WTC11 (cell line): ENCODE results near the gene TINAGL1. TPM values are rescaled to one million over a fixed set of nuclear protein-coding genes. Genes with fewer than 3 reads are reported as not detected.

Experiments used
- ATAC-seq: fragments of 200-7000 bp; cut with Tn5 transposase; 2 replicates; pipeline ENCODE4 v1.10.0; 2021; ENCODE audit warnings: mild to moderate bottlenecking, moderate library complexity
- CTCF ChIA-PET: fragments of 300-600 bp; sonication (Branson Sonifier 250); formaldehyde crosslinking; loops from one replicate; lab custom pipeline; 2021; ENCODE audit warnings: antibody characterized with exemption; lab: Charles Lee
- POLR2A ChIA-PET: fragments of 350-600 bp; sonication (Branson Sonifier 250); formaldehyde crosslinking; loops from one replicate; lab custom pipeline; 2021; ENCODE audit warnings: antibody characterized with exemption; lab: Charles Lee
- DNase-seq: peaks from one replicate; pipeline ENCODE4 v3.0.0; 2021; ENCODE audit warnings: low spot score
- H3K27ac Mint-ChIP-seq: 2 replicates; pipeline ENCODE4 v1.8.0; 2021; ENCODE audit warnings: mixed read lengths
- H3K27me3 Mint-ChIP-seq: 2 replicates; pipeline ENCODE4 v1.8.0; 2021; ENCODE audit warnings: low read depth, mild to moderate bottlenecking, moderate library complexity, mixed read lengths
- H3K36me3 Mint-ChIP-seq: 2 replicates; pipeline ENCODE4 v1.8.0; 2021; ENCODE audit warnings: mixed read lengths
- H3K4me1 Mint-ChIP-seq: 2 replicates; pipeline ENCODE4 v1.8.0; 2022; ENCODE audit warnings: mixed read lengths
- H3K4me3 Mint-ChIP-seq: 2 replicates; pipeline ENCODE4 v1.8.0; 2021; ENCODE audit warnings: mild to moderate bottlenecking, moderate library complexity, mixed read lengths
- H3K9me3 Mint-ChIP-seq: 2 replicates; pipeline ENCODE4 v1.8.0; 2021; ENCODE audit warnings: mixed read lengths
- JUN ChIP-seq: sonication (generic); formaldehyde crosslinking; IDR thresholded peaks from 2 replicates; pipeline ENCODE4 v1.8.0; 2023; ENCODE audit warnings: mild to moderate bottlenecking, missing genetic modification reagents
- SMAD3 ChIP-seq: sonication (generic); formaldehyde crosslinking; IDR thresholded peaks from 2 replicates; pipeline ENCODE4 v1.8.0; 2022; ENCODE audit warnings: missing genetic modification reagents, mild to moderate bottlenecking, borderline replicate concordance
- TEAD4 ChIP-seq: sonication (generic); formaldehyde crosslinking; IDR thresholded peaks from 2 replicates; pipeline ENCODE4 v1.8.0; 2022; ENCODE audit warnings: mild to moderate bottlenecking, missing genetic modification reagents
- total RNA-seq: library from RNA; stranded (reverse); gene quantifications from 3 replicates; pipeline ENCODE4 v1.2.3, GENCODE V29; 2021
- TF ChIP-seq, protein P1 (sequence below): sonication (generic); formaldehyde crosslinking; IDR thresholded peaks from 2 replicates; pipeline ENCODE4 v1.8.0; 2023; ENCODE audit warnings: missing genetic modification reagents
- TF ChIP-seq, protein P2 (sequence below): sonication (generic); formaldehyde crosslinking; IDR thresholded peaks from 2 replicates; pipeline ENCODE4 v1.8.0; 2023; ENCODE audit warnings: missing genetic modification reagents, mild to moderate bottlenecking, borderline replicate concordance
- TF ChIP-seq, protein P3 (sequence below): fragments of 250-450 bp; sonication (Bioruptor Pico); IDR thresholded peaks from 2 replicates; pipeline ENCODE4 v1.9.0; 2021; ENCODE audit warnings: mild to moderate bottlenecking
- TF ChIP-seq, protein P4 (sequence below): sonication (generic); formaldehyde crosslinking; IDR thresholded peaks from 2 replicates; pipeline ENCODE4 v1.8.1; 2023; ENCODE audit warnings: mild to moderate bottlenecking, missing genetic modification reagents
- TF ChIP-seq, protein P5 (sequence below): sonication (generic); formaldehyde crosslinking; IDR thresholded peaks from 2 replicates; pipeline ENCODE4 v1.8.1; 2023; ENCODE audit warnings: mild to moderate bottlenecking, missing genetic modification reagents

The TINAGL1 gene
- total RNA-seq, 1 experiment from 2014 or later = 7.2 TPM

DNA sequence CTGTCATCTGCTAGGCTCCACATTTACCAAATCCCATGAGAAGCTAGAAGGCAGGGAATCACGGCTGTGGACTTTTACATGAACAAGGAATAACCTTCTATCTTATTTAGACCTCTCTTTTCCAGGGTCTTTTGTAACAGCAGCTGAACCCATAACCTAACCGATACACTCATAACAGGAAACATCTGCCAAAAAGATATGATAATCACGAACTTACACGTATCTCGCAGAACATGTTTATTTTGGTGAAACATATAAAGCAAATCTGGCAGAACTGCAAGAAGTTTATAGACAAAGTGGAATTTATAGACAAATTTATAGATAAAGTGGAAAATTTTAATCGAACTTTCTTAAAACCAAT, 20.4 kb downstream of the TINAGL1 start (continued):
- TF ChIP-seq, protein P1, sequence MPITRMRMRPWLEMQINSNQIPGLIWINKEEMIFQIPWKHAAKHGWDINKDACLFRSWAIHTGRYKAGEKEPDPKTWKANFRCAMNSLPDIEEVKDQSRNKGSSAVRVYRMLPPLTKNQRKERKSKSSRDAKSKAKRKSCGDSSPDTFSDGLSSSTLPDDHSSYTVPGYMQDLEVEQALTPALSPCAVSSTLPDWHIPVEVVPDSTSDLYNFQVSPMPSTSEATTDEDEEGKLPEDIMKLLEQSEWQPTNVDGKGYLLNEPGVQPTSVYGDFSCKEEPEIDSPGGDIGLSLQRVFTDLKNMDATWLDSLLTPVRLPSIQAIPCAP (CRISPR knock-in tag) = no peak
- TF ChIP-seq JUN (CRISPR knock-in tag) = no peak
- TF ChIP-seq, protein P2, sequence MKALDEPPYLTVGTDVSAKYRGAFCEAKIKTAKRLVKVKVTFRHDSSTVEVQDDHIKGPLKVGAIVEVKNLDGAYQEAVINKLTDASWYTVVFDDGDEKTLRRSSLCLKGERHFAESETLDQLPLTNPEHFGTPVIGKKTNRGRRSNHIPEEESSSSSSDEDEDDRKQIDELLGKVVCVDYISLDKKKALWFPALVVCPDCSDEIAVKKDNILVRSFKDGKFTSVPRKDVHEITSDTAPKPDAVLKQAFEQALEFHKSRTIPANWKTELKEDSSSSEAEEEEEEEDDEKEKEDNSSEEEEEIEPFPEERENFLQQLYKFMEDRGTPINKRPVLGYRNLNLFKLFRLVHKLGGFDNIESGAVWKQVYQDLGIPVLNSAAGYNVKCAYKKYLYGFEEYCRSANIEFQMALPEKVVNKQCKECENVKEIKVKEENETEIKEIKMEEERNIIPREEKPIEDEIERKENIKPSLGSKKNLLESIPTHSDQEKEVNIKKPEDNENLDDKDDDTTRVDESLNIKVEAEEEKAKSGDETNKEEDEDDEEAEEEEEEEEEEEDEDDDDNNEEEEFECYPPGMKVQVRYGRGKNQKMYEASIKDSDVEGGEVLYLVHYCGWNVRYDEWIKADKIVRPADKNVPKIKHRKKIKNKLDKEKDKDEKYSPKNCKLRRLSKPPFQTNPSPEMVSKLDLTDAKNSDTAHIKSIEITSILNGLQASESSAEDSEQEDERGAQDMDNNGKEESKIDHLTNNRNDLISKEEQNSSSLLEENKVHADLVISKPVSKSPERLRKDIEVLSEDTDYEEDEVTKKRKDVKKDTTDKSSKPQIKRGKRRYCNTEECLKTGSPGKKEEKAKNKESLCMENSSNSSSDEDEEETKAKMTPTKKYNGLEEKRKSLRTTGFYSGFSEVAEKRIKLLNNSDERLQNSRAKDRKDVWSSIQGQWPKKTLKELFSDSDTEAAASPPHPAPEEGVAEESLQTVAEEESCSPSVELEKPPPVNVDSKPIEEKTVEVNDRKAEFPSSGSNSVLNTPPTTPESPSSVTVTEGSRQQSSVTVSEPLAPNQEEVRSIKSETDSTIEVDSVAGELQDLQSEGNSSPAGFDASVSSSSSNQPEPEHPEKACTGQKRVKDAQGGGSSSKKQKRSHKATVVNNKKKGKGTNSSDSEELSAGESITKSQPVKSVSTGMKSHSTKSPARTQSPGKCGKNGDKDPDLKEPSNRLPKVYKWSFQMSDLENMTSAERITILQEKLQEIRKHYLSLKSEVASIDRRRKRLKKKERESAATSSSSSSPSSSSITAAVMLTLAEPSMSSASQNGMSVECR = no peak
- TF ChIP-seq, protein P3, sequence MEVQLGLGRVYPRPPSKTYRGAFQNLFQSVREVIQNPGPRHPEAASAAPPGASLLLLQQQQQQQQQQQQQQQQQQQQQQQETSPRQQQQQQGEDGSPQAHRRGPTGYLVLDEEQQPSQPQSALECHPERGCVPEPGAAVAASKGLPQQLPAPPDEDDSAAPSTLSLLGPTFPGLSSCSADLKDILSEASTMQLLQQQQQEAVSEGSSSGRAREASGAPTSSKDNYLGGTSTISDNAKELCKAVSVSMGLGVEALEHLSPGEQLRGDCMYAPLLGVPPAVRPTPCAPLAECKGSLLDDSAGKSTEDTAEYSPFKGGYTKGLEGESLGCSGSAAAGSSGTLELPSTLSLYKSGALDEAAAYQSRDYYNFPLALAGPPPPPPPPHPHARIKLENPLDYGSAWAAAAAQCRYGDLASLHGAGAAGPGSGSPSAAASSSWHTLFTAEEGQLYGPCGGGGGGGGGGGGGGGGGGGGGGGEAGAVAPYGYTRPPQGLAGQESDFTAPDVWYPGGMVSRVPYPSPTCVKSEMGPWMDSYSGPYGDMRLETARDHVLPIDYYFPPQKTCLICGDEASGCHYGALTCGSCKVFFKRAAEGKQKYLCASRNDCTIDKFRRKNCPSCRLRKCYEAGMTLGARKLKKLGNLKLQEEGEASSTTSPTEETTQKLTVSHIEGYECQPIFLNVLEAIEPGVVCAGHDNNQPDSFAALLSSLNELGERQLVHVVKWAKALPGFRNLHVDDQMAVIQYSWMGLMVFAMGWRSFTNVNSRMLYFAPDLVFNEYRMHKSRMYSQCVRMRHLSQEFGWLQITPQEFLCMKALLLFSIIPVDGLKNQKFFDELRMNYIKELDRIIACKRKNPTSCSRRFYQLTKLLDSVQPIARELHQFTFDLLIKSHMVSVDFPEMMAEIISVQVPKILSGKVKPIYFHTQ = no peak
- TF ChIP-seq, protein P4, sequence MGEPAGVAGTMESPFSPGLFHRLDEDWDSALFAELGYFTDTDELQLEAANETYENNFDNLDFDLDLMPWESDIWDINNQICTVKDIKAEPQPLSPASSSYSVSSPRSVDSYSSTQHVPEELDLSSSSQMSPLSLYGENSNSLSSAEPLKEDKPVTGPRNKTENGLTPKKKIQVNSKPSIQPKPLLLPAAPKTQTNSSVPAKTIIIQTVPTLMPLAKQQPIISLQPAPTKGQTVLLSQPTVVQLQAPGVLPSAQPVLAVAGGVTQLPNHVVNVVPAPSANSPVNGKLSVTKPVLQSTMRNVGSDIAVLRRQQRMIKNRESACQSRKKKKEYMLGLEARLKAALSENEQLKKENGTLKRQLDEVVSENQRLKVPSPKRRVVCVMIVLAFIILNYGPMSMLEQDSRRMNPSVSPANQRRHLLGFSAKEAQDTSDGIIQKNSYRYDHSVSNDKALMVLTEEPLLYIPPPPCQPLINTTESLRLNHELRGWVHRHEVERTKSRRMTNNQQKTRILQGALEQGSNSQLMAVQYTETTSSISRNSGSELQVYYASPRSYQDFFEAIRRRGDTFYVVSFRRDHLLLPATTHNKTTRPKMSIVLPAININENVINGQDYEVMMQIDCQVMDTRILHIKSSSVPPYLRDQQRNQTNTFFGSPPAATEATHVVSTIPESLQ = no peak
- TF ChIP-seq, protein P5, sequence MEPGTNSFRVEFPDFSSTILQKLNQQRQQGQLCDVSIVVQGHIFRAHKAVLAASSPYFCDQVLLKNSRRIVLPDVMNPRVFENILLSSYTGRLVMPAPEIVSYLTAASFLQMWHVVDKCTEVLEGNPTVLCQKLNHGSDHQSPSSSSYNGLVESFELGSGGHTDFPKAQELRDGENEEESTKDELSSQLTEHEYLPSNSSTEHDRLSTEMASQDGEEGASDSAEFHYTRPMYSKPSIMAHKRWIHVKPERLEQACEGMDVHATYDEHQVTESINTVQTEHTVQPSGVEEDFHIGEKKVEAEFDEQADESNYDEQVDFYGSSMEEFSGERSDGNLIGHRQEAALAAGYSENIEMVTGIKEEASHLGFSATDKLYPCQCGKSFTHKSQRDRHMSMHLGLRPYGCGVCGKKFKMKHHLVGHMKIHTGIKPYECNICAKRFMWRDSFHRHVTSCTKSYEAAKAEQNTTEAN (CRISPR knock-in tag) = no peak

DNA sequence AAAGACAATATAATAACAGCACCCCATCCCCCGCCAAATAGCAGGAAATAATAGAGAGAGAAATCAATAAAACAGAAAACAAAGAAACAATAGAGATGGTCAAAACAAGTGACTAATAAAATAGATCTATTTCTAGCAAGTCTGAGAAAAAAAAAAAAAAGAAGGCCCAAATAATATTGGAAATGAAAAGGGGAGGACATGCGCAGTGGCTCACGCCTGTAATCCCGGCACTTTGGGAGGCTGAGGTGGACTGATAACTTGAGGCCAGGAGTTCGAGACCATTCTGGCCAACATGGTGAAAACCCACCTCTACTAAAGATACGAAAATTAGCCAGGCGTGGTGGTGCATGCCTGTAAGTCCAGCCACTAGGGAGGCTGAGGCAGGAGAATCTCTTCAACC, 22.7 kb downstream of the TINAGL1 start:
- DNase-seq = no peak
- Mint-ChIP-seq H3K36me3 (no peaks in the 10 kb centered on the region), H3K4me3 (no peak overlapping the region), H3K9me3 (no peaks in the 10 kb centered on the region), H3K4me1 (no peaks in the 10 kb centered on the region), H3K27ac (no peak overlapping the region), H3K27me3 (no peaks in the 10 kb centered on the region)
- TF ChIP-seq, protein P1 (CRISPR knock-in tag) = no peak
- TF ChIP-seq SMAD3 (CRISPR knock-in tag) (no peak), TEAD4 (CRISPR knock-in tag) (no peak)
- TF ChIP-seq, protein P2 = no peak
- POLR2A ChIA-PET = no interaction called here
- ATAC-seq = no peak
- CTCF ChIA-PET = interaction anchor here (1.3 to 1.9 kb wide), 2 partner anchors 11 to 44 kb away, joined by 3 to 6 read pairs; no protein-coding TSS in a partner anchor
